Neural cell (in vitro differentiated cells): Measurements from ENCODE around the gene SLC26A3. TPM values are rescaled to one million over a fixed set of nuclear protein-coding genes. Genes with fewer than 3 reads are reported as not detected.

ENCODE experiments used
- H2AFZ ChIP-seq: fragments of 200-600, 300-800 bp; sonication (generic), shearing (Covaris generic); 2 replicates; pipeline ENCODE4 v1.6.0; 2014; ENCODE audit warnings: low read depth, mild to moderate bottlenecking, antibody characterized with exemption, low read length, moderate library complexity
- H3F3A ChIP-seq: fragments of 200-600 bp; shearing (Covaris generic); 2 replicates; pipeline ENCODE4 v1.6.1; 2016; ENCODE audit warnings: mild to moderate bottlenecking, moderate library complexity, mixed read lengths, antibody characterized with exemption, low read length; ENCODE audit not compliant: insufficient read depth, poor library complexity, severe bottlenecking
- H3K27ac ChIP-seq: fragments of 200-600, 300-800 bp; sonication (generic), shearing (Covaris generic); 2 replicates; pipeline ENCODE4 v1.5.1; 2014; ENCODE audit warnings: mild to moderate bottlenecking, low read length, moderate library complexity
- H3K27me3 ChIP-seq: fragments of 300-800, 200-600 bp; sonication (generic), shearing (Covaris generic); 2 replicates; pipeline ENCODE4 v1.6.0; 2014; ENCODE audit warnings: mild to moderate bottlenecking, low read depth, low read length, moderate library complexity; ENCODE audit not compliant: insufficient read depth
- H3K36me3 ChIP-seq: fragments of 300-800, 200-600 bp; sonication (generic), shearing (Covaris generic); 2 replicates; pipeline ENCODE4 v1.5.1; 2014; ENCODE audit warnings: mild to moderate bottlenecking, antibody characterized with exemption, low read length, moderate library complexity; ENCODE audit not compliant: insufficient read depth
- H3K4me2 ChIP-seq: fragments of 300-800, 200-600 bp; sonication (generic), shearing (Covaris generic); 2 replicates; pipeline ENCODE4 v1.6.0; 2014; ENCODE audit warnings: mild to moderate bottlenecking, low read length
- H3K4me3 ChIP-seq: fragments of 300-800, 200-600 bp; sonication (generic), shearing (Covaris generic); 2 replicates; pipeline ENCODE4 v1.5.1; 2014; ENCODE audit warnings: mild to moderate bottlenecking, low read length, moderate library complexity
- H3K79me2 ChIP-seq: fragments of 200-600 bp; shearing (Covaris generic); replicated peaks from 2 replicates; pipeline ENCODE4 v1.6.0; 2014; ENCODE audit warnings: mild to moderate bottlenecking, low read length, moderate library complexity; ENCODE audit not compliant: insufficient read depth
- H3K9ac ChIP-seq: fragments of 300-800, 200-600 bp; sonication (generic), shearing (Covaris generic); 2 replicates; pipeline ENCODE4 v1.6.1; 2016; ENCODE audit warnings: mild to moderate bottlenecking, low read length, mixed read lengths
- H3K9me2 ChIP-seq: fragments of 200-600 bp; shearing (Covaris generic); 2 replicates; pipeline ENCODE4 v1.6.1; 2016; ENCODE audit warnings: mild to moderate bottlenecking, low read length, mixed read lengths; ENCODE audit not compliant: insufficient read depth
- H3K9me3 ChIP-seq: fragments of 200-600, 300-800 bp; sonication (generic), shearing (Covaris generic); 2 replicates; pipeline ENCODE4 v1.6.1; 2016; ENCODE audit warnings: mild to moderate bottlenecking, mixed run types, low read length, moderate library complexity, mixed read lengths
- H4K20me1 ChIP-seq: fragments of 200-600 bp; shearing (Covaris generic); 2 replicates; pipeline ENCODE4 v1.6.1; 2016; ENCODE audit warnings: mild to moderate bottlenecking, mixed run types; ENCODE audit not compliant: insufficient read depth
- EP300 ChIP-seq: fragments of 450-650 bp; conservative IDR thresholded peaks from 2 replicates; pipeline ENCODE4 v1.6.1; 2014; ENCODE audit warnings: antibody characterized with exemption, mild to moderate bottlenecking, moderate library complexity; ENCODE audit not compliant: poor library complexity, severe bottlenecking
- EZH2 ChIP-seq: fragments of 200-600, 300-800 bp; shearing (Covaris generic), sonication (generic); IDR thresholded peaks from 2 replicates; pipeline ENCODE4 v1.6.1; 2014; ENCODE audit warnings: antibody characterized with exemption, low read length, borderline replicate concordance, mild to moderate bottlenecking; ENCODE audit not compliant: insufficient read depth, poor library complexity, severe bottlenecking
- MXI1 ChIP-seq: fragments of 450-650 bp; conservative IDR thresholded peaks from 2 replicates; pipeline ENCODE4 v1.6.1; 2014; ENCODE audit warnings: antibody characterized with exemption, mild to moderate bottlenecking; ENCODE audit not compliant: poor library complexity, severe bottlenecking
- POLR2AphosphoS5 ChIP-seq: IDR thresholded peaks from 2 replicates; pipeline ENCODE4 v1.6.1; 2012
- RAD21 ChIP-seq: fragments of 450-650 bp; conservative IDR thresholded peaks from 2 replicates; pipeline ENCODE4 v1.6.1; 2014; ENCODE audit warnings: antibody characterized with exemption, mild to moderate bottlenecking, moderate library complexity
- SMC3 ChIP-seq: fragments of 450-650 bp; conservative IDR thresholded peaks from 2 replicates; pipeline ENCODE4 v1.6.1; 2014; ENCODE audit warnings: antibody characterized with exemption, mild to moderate bottlenecking, moderate library complexity; ENCODE audit not compliant: poor library complexity
- TAF1 ChIP-seq: IDR thresholded peaks from 2 replicates; pipeline ENCODE4 v1.6.1; 2012; ENCODE audit warnings: low read depth
- polyA plus RNA-seq: library from polyadenylated mRNA; depleted of rRNA; stranded (reverse); fragments of >200 nt; gene quantifications from 2 replicates; pipeline ENCODE4 v1.2.3, GENCODE V29; 2014
- TF ChIP-seq, protein P1 (sequence below): IDR thresholded peaks from 2 replicates; pipeline ENCODE4 v1.6.1; 2012; ENCODE audit warnings: borderline replicate concordance
- TF ChIP-seq, protein P2 (sequence below): fragments of 450-650 bp; IDR thresholded peaks from 2 replicates; pipeline ENCODE4 v1.5.1; 2014; ENCODE audit warnings: antibody characterized with exemption, mild to moderate bottlenecking, moderate library complexity; ENCODE audit not compliant: poor library complexity, severe bottlenecking

Gene SLC26A3
- polyA plus RNA-seq, 1 donor from 2014 or later = not detected

- H3K4me3 ChIP-seq = no peak overlapping the region
- no peak overlapping the region for H2AFZ ChIP-seq
- H3K9me3 ChIP-seq = no peaks in the 10 kb centered on the region
- no peaks in the 10 kb centered on the region for H4K20me1 ChIP-seq
- no peaks in the 10 kb centered on the region for H3K79me2 ChIP-seq
- no peaks in the 10 kb centered on the region for H3K36me3 ChIP-seq
- no peak overlapping the region for H3K9ac ChIP-seq
- no peaks in the 10 kb centered on the region for H3F3A ChIP-seq
- no peaks in the 10 kb centered on the region for H3K27me3 ChIP-seq
- TF ChIP-seq MXI1 (no peak), SMC3 (no peak), RAD21 (no peak), EP300 (no peak), POLR2AphosphoS5 (no peak), TAF1 (no peak), EZH2 (no peak)
- TF ChIP-seq, protein P1, sequence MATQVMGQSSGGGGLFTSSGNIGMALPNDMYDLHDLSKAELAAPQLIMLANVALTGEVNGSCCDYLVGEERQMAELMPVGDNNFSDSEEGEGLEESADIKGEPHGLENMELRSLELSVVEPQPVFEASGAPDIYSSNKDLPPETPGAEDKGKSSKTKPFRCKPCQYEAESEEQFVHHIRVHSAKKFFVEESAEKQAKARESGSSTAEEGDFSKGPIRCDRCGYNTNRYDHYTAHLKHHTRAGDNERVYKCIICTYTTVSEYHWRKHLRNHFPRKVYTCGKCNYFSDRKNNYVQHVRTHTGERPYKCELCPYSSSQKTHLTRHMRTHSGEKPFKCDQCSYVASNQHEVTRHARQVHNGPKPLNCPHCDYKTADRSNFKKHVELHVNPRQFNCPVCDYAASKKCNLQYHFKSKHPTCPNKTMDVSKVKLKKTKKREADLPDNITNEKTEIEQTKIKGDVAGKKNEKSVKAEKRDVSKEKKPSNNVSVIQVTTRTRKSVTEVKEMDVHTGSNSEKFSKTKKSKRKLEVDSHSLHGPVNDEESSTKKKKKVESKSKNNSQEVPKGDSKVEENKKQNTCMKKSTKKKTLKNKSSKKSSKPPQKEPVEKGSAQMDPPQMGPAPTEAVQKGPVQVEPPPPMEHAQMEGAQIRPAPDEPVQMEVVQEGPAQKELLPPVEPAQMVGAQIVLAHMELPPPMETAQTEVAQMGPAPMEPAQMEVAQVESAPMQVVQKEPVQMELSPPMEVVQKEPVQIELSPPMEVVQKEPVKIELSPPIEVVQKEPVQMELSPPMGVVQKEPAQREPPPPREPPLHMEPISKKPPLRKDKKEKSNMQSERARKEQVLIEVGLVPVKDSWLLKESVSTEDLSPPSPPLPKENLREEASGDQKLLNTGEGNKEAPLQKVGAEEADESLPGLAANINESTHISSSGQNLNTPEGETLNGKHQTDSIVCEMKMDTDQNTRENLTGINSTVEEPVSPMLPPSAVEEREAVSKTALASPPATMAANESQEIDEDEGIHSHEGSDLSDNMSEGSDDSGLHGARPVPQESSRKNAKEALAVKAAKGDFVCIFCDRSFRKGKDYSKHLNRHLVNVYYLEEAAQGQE = no peak
- TF ChIP-seq, protein P2, sequence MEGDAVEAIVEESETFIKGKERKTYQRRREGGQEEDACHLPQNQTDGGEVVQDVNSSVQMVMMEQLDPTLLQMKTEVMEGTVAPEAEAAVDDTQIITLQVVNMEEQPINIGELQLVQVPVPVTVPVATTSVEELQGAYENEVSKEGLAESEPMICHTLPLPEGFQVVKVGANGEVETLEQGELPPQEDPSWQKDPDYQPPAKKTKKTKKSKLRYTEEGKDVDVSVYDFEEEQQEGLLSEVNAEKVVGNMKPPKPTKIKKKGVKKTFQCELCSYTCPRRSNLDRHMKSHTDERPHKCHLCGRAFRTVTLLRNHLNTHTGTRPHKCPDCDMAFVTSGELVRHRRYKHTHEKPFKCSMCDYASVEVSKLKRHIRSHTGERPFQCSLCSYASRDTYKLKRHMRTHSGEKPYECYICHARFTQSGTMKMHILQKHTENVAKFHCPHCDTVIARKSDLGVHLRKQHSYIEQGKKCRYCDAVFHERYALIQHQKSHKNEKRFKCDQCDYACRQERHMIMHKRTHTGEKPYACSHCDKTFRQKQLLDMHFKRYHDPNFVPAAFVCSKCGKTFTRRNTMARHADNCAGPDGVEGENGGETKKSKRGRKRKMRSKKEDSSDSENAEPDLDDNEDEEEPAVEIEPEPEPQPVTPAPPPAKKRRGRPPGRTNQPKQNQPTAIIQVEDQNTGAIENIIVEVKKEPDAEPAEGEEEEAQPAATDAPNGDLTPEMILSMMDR = no peak
- H3K27ac ChIP-seq = no peak overlapping the region
- no peak overlapping the region for H3K4me2 ChIP-seq
- no peaks in the 10 kb centered on the region for H3K9me2 ChIP-seq
Observed at GRCh38 chr7:107809179-107809578, 6.2 kb upstream of the SLC26A3 start.

- H3K9me2 ChIP-seq = no peaks in the 10 kb centered on the region
- no peak overlapping the region for H2AFZ ChIP-seq
- no peak overlapping the region for H3K27ac ChIP-seq
Observed at GRCh38 chr7:107799647-107800264, 3.3 kb downstream of the SLC26A3 start.

More at GRCh38 chr7:107799647-107800264, 3.3 kb downstream of the SLC26A3 start:
- Histone ChIP-seq H3F3A (no peaks in the 10 kb centered on the region), H3K9me3 (no peaks in the 10 kb centered on the region), H3K4me2 (no peak overlapping the region), H3K79me2 (no peaks in the 10 kb centered on the region), H3K4me3 (no peak overlapping the region), H3K9ac (no peak overlapping the region), H3K27me3 (no peaks in the 10 kb centered on the region), H4K20me1 (no peaks in the 10 kb centered on the region), H3K36me3 (no peaks in the 10 kb centered on the region)
- no peak for TF ChIP-seq TAF1
- TF ChIP-seq MXI1 = no peak
- no peak for TF ChIP-seq EP300
- no peak for TF ChIP-seq POLR2AphosphoS5
- TF ChIP-seq, protein P1 = no peak
- TF ChIP-seq EZH2 = no peak
- no peak for TF ChIP-seq SMC3
- no peak for TF ChIP-seq RAD21
- TF ChIP-seq, protein P2 = no peak
